SJSA1 (cell line): Measurements from ENCODE around the gene PSAPL1. TPM values are rescaled to one million over a fixed set of nuclear protein-coding genes. Genes with fewer than 3 reads are reported as not detected.

ENCODE experiments used
- DNase-seq, 2 experiments: peaks; one replicate each; pipeline ENCODE4 v3.0.0-alpha.2; 2015 to 2020; ENCODE audit warnings: low spot score in 2 of 2, low read depth in 1 of 2
- H3K27ac ChIP-seq: fragments of 250-450 bp; sonication (Bioruptor Pico); 2 replicates; pipeline ENCODE4 v1.5.1; 2020; ENCODE audit warnings: mild to moderate bottlenecking, moderate library complexity
- H3K27me3 ChIP-seq: fragments of 250-450 bp; sonication (Bioruptor Pico); replicated peaks from 2 replicates; pipeline ENCODE4 v1.5.1; 2020; ENCODE audit warnings: mild to moderate bottlenecking, moderate library complexity
- H3K36me3 ChIP-seq: fragments of 250-450 bp; sonication (Bioruptor Pico); 2 replicates; pipeline ENCODE4 v1.5.1; 2020; ENCODE audit warnings: mild to moderate bottlenecking
- H3K4me1 ChIP-seq: fragments of 250-450 bp; sonication (Bioruptor Pico); replicated peaks from 2 replicates; pipeline ENCODE4 v1.6.1; 2021; ENCODE audit warnings: mild to moderate bottlenecking
- H3K4me3 ChIP-seq: fragments of 250-450 bp; sonication (Bioruptor Pico); 2 replicates; pipeline ENCODE4 v1.5.1; 2020; ENCODE audit warnings: mild to moderate bottlenecking
- H3K9me3 ChIP-seq: fragments of 250-450 bp; sonication (Bioruptor Pico); replicated peaks from 2 replicates; pipeline ENCODE4 v1.5.1; 2020; ENCODE audit warnings: mild to moderate bottlenecking
- total RNA-seq: library from RNA; depleted of rRNA; stranded (reverse); fragments of >200 nt; shearing (Covaris generic); gene quantifications from 2 replicates; pipeline ENCODE4 v1.2.3, GENCODE V29; 2014

The PSAPL1 gene
- total RNA-seq, 1 experiment from 2014 or later: not detected

- Histone ChIP-seq H3K4me1 (no peaks in the 10 kb centered on the region), H3K9me3 (no peaks in the 10 kb centered on the region), H3K27me3 (no peaks in the 10 kb centered on the region), H3K36me3 (no peaks in the 10 kb centered on the region), H3K4me3 (no peak overlapping the region), H3K27ac (no peak overlapping the region)
- DNase-seq: peak in 1 of 2 experiments; percentile 7
These were observed 37.3 kb downstream of the PSAPL1 start for GRCh38 chr4:7397206-7398103.

DNA sequence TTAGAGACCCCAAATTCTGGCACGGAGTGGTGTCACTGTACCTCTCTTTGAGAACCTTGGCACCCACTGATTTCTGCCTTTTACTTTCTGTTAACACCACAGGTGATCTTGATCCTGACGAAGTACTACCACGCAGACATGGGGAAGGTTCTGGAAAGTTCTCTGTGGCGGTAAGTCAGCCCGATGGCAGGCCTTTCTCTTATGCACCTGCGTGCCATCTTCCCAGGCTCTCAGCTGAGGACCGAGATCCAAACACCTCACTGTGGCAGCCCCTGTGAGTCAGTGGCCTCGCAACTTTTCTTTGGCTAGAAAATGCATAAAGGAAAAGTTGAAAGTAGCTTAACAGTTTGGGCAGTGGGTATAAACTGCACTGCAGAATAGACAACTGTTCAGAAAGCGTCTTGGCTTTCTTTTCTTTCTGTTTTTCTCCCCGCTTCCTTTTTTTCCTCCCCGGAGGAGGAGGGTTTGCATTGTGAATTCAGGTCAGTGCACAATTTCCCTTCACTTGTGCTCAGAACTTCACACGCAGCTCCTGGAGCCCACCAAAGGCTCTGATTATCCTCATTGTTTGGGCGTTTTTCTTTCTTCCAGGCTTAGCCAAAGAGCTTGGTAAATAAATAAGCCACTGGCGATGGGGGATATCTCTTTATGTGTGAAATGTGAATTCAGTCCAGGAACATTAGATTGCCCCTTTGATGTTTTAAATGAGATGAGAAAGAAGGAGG is 38.4 kb downstream of the PSAPL1 start:
- Histone ChIP-seq H3K36me3 (no peaks in the 10 kb centered on the region), H3K4me1 (no peaks in the 10 kb centered on the region)
- DNase-seq: peak in 1 of 2 experiments; percentile 8

GRCh38 chr4:7395645-7396044 is 39.1 kb downstream of the PSAPL1 start:
- no peaks in the 10 kb centered on the region for H3K27me3 ChIP-seq

More for the DNA sequence above, 38.4 kb downstream of the PSAPL1 start:
- H3K27me3 ChIP-seq: no peaks in the 10 kb centered on the region
- H3K9me3 ChIP-seq: no peaks in the 10 kb centered on the region
- no peak overlapping the region for H3K4me3 ChIP-seq
- H3K27ac ChIP-seq: no peak overlapping the region

GRCh38 chr4:7394681-7395451 is 39.9 kb downstream of the PSAPL1 start:
- H3K9me3 ChIP-seq: no peaks in the 10 kb centered on the region
- no peaks in the 10 kb centered on the region for H3K27me3 ChIP-seq
- no peaks in the 10 kb centered on the region for H3K36me3 ChIP-seq
- H3K27ac ChIP-seq: no peak overlapping the region
- no peak overlapping the region for H3K4me3 ChIP-seq
- H3K4me1 ChIP-seq: no peaks in the 10 kb centered on the region
- DNase-seq: peak in 1 of 2 experiments; percentile 16

More at GRCh38 chr4:7395645-7396044, 39.1 kb downstream of the PSAPL1 start:
- Histone ChIP-seq H3K4me3 (no peak overlapping the region), H3K36me3 (no peaks in the 10 kb centered on the region), H3K27ac (no peak overlapping the region), H3K4me1 (no peaks in the 10 kb centered on the region), H3K9me3 (no peaks in the 10 kb centered on the region)
- DNase-seq: peak in 1 of 2 experiments; percentile 2

- Histone ChIP-seq H3K4me3 (no peak overlapping the region), H3K4me1 (no peaks in the 10 kb centered on the region), H3K27me3 (no peaks in the 10 kb centered on the region), H3K9me3 (no peaks in the 10 kb centered on the region), H3K27ac (no peak overlapping the region), H3K36me3 (no peaks in the 10 kb centered on the region)
- DNase-seq: peak in 1 of 2 experiments; percentile 18
These were observed 40.8 kb downstream of the PSAPL1 start for GRCh38 chr4:7393601-7394575.

- Histone ChIP-seq H3K36me3 (no peaks in the 10 kb centered on the region), H3K4me1 (no peaks in the 10 kb centered on the region), H3K27me3 (no peaks in the 10 kb centered on the region), H3K27ac (no peak overlapping the region), H3K9me3 (no peaks in the 10 kb centered on the region), H3K4me3 (no peak overlapping the region)
- peak in 1 of 2 experiments; percentile 24 for DNase-seq
These were observed 42.0 kb downstream of the PSAPL1 start for GRCh38 chr4:7392438-7393421.

DNA sequence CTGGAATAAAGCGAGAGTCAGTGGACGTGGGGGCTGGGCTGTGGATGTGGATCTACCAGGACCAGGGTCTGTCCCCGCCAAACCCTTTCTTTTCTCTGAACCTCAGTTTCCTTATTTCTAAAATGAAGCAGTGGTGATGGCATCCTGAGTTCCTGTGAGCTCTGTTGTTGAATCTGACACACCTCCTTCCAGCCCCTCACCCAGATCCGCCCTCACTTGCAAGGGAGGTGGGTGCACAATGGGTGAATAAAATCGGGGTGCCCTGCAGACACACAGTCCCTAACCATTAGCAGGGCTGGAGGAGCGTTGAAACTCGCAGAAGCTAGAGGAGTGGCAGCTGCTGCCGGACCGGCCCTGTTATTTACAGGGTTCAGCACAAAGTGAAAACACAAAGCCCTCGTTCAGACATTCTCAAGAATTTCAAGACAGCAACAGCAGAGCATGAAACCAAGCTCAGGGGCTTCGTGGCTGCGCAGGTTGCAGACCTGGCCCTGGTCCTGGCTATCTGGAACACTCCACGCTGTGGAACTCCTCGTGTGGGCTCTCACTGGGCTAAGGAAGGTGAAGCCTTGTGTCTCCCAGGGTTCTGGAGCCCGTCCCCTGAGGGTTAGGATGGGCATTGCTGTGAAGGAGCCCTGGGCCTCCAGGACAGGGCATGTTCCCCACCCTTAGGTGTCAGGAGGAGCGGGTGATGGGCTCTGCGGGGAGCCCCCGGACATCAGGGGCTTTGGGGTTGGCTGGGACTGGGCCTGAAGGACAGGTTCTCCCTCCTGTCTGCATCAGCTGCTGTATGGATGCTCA is 42.9 kb downstream of the PSAPL1 start:
- Histone ChIP-seq H3K27ac (no peak overlapping the region), H3K4me1 (no peaks in the 10 kb centered on the region), H3K9me3 (no peaks in the 10 kb centered on the region), H3K27me3 (no peaks in the 10 kb centered on the region), H3K4me3 (no peak overlapping the region), H3K36me3 (no peaks in the 10 kb centered on the region)
- DNase-seq: no peak

GRCh38 chr4:7390906-7391636 is 43.7 kb downstream of the PSAPL1 start:
- no peaks in the 10 kb centered on the region for H3K27me3 ChIP-seq
- no peaks in the 10 kb centered on the region for H3K4me1 ChIP-seq
- H3K36me3 ChIP-seq: no peaks in the 10 kb centered on the region
- DNase-seq: peak in 1 of 2 experiments; percentile 12
- H3K9me3 ChIP-seq: no peaks in the 10 kb centered on the region
- no peak overlapping the region for H3K4me3 ChIP-seq
- H3K27ac ChIP-seq: no peak overlapping the region

DNA sequence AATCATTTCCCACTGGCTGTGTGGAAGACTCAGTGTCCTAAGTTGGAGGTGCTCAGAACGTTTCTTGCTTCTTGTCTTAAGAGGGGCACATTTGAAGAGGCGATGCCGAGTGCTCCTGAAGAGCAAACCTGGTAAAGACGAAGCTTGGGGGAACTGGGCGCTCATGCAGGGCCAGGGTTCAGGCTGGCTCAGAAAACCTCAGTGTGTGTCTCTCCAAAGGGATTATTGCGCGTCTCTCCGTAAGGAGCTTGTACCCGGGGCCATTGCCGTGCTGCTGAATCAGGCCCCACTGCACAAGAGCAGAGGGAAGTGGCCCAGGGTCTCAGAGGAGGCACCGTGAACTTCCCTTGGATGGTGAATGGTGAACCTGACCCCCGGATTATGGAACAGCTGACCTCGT is 44.4 kb downstream of the PSAPL1 start:
- H3K27me3 ChIP-seq: no peaks in the 10 kb centered on the region
- DNase-seq: no peak
- H3K27ac ChIP-seq: no peak overlapping the region
- no peaks in the 10 kb centered on the region for H3K4me1 ChIP-seq
- no peaks in the 10 kb centered on the region for H3K9me3 ChIP-seq
- H3K4me3 ChIP-seq: no peak overlapping the region
- no peaks in the 10 kb centered on the region for H3K36me3 ChIP-seq

- Histone ChIP-seq H3K27me3 (no peaks in the 10 kb centered on the region), H3K36me3 (no peaks in the 10 kb centered on the region), H3K4me1 (no peaks in the 10 kb centered on the region), H3K9me3 (no peaks in the 10 kb centered on the region), H3K4me3 (no peak overlapping the region), H3K27ac (no peak overlapping the region)
- DNase-seq: no peak
These were observed 45.0 kb downstream of the PSAPL1 start for GRCh38 chr4:7389719-7390118.
